ENCODE measurements around the gene MASP1. TPM values are rescaled to one million over a fixed set of nuclear protein-coding genes. Genes with fewer than 3 reads are reported as not detected.

MASP1 gene
- total RNA-seq, 4 donors from 2014 or later = 3.8 to 9.9 (median 6.9) TPM

DNA sequence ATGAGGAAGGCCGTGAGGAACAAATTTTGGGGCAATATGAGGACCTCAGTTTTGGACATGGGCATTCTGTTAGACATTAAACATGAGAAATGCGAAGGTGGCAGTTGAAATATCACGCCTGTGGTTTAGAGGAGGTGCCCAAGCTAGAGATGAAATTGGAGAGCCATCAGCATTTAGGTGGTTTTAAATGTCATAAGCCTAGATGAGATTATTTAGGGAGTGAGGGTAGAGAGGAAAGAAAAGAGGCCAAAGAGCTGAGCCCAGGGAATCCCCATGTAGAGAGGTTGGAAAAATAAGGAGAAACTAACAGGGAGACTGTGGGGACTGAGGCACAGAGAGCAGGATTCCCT lies 79.4 kb downstream of the MASP1 start:
- no peak for DNase-seq (ENCODE audit: low spot score)
- no peak for ATAC-seq (ENCODE audit: low FRiP score)
- TF ChIP-seq, protein P1, sequence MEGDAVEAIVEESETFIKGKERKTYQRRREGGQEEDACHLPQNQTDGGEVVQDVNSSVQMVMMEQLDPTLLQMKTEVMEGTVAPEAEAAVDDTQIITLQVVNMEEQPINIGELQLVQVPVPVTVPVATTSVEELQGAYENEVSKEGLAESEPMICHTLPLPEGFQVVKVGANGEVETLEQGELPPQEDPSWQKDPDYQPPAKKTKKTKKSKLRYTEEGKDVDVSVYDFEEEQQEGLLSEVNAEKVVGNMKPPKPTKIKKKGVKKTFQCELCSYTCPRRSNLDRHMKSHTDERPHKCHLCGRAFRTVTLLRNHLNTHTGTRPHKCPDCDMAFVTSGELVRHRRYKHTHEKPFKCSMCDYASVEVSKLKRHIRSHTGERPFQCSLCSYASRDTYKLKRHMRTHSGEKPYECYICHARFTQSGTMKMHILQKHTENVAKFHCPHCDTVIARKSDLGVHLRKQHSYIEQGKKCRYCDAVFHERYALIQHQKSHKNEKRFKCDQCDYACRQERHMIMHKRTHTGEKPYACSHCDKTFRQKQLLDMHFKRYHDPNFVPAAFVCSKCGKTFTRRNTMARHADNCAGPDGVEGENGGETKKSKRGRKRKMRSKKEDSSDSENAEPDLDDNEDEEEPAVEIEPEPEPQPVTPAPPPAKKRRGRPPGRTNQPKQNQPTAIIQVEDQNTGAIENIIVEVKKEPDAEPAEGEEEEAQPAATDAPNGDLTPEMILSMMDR (IDR thresholded peaks at IDR 0.05) = no peak

DNA sequence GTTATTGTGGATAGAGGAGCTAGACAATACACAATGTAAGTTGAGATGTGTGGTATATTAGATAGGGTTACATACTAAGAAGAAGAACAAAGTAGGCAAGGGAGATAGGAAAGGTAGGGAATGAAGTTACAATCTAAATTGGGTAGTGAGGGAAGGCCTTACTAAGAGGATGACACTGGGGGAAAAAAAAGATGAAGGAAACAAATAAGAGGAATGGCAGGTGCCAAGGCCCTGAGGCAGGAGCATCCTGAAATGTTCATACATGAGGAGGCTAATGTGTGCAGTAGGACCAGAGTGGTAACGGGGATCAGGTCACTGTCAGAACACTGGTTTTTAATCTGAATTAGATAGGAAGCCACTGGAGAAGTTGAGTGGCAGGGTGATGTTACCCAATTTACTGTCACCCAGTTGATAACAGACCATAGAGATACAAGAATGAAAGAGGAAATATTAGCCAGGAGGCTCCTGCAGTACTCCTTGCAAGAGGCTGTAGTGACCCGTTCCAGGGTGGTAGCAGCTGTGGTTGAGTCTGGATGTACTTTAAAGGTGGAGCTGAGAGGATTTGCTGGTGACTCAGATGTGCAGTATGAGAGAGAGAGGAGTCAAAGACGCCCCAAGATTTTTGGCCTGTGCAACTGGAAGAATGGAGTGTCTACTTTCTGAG lies 79.9 kb downstream of the MASP1 start:
- ATAC-seq (ENCODE audit: low FRiP score) = peak; percentile 29
- TF ChIP-seq, protein P1 (IDR thresholded peaks at IDR 0.05) = no peak

DNA sequence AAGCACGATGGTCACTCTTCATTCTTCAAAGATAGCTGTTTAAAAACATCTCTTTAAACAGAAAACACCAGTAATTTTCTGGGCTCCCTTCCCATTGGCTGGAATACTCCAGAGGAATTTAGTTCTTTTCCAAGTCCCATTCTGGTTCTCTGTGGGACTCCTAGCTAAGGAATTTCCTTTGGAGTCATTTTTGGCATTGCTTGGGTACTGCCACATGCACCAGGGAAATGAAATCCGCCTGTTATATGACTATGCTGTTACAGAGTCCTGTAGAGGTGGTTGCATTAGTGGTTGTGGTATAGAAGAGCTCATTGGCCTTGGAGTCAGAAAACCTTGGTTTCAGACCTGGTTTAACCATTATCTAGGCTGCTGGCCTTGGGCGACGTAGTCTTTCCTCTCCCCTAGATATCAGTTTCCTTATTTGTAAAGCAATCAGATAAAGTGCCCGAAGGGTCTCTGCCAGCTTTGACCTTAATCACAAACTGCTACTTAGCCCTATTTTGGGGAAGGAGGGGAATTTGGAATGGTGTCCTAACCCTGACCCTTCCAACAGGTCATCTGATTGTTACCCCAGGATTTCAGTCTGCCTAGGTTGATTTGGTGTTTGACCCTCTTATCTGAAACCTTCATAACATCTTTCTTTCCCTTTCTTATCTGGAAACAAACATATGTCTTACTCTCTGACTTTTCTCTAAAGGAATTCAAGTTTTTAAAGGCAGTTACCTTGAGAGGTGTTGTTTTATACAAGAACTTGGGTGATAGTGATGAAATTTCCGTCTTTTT lies 80.8 kb downstream of the MASP1 start:
- no peak for ATAC-seq (ENCODE audit: low FRiP score)
- TF ChIP-seq, protein P1 (IDR thresholded peaks at IDR 0.05) = no peak
- DNase-seq (ENCODE audit: low spot score) = no peak

More for the DNA sequence above, 79.9 kb downstream of the MASP1 start:
- DNase-seq (ENCODE audit: low spot score) = no peak

DNA sequence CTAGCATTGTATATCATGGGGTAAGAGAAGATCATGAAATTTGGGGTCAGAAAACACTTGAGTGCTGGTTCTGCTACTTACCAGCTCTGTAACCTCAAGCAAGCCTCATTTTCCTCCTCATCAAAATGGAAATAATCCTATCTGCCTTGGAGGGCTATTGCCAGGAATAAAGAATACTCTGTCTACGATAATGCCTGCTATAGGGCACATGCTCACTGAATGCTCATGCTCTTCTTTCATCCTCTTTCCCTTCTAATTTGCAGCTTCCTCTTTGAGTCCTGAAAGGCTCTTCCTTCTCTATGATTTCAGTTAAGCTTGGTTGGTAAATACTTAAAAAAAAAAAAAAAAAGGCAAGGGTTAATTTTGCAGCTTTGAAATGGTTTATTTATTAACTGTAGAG lies 81.4 kb downstream of the MASP1 start:
- no peak for ATAC-seq (ENCODE audit: low FRiP score)
- TF ChIP-seq, protein P1 (IDR thresholded peaks at IDR 0.05) = no peak
- no peak for DNase-seq (ENCODE audit: low spot score)

DNA sequence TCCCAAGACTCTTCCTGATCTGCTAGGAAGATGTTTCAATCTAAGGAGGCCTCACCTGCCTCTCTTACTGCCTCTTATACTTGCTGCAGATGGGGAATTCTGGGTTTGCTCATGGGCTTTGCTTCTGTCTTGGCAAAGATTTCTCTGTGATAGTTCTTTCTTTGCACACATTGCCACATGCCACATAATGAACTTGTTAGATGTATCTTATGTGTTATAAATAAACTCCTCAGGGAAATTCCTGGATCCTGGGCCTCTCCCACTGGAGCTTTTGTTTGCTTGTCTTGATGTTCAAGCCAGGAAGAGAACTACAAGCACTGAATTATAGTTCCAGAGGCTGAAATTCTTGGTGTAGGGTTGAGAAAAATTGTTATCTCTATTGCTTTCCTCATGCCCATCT lies 82.0 kb downstream of the MASP1 start:
- no peak for DNase-seq (ENCODE audit: low spot score)
- no peak for ATAC-seq (ENCODE audit: low FRiP score)
- TF ChIP-seq, protein P1 (IDR thresholded peaks at IDR 0.05) = no peak

DNA sequence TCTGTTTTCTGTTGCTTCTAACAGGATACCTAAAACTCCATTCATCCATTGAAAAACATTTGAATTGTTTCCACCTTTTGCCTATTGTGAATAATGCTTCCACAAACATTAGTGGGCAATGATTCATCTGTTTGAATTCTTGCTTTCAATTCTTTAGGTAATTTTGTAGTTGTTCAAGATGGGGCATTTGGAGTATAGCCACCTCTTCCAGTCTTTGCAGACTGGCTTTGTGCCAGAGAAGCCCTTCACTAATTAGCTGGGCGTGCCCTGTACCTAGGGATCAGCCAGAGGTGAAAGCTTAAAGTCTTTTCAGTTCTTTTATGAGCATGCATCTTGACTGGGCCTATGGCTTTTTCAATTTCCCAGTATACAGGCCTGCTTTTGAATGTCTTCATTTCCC lies 83.4 kb downstream of the MASP1 start:
- TF ChIP-seq, protein P1 (IDR thresholded peaks at IDR 0.05) = no peak
- ATAC-seq (ENCODE audit: low FRiP score) (no peak), DNase-seq (ENCODE audit: low spot score) (no peak)

DNA sequence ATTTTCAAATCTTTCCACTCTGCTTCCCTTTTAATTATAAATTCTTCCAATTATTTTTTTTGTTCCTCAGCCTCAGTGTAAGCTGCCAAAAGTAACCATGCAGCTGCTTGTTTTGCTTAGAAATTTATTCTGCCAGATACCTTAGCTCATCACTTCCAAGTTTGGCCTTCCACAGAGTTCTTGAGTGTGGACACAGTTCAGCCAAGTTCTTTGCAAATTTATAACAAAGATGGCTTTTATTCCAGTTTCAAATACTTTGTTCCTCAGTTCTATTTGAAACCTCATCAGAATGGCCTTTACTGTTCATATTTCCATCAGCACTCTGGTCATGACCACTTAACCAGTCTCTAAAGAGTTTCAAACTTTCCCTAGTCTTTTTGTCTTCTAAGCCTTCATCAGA lies 83.9 kb downstream of the MASP1 start:
- ATAC-seq (ENCODE audit: low FRiP score) (no peak), DNase-seq (ENCODE audit: low spot score) (no peak)
- TF ChIP-seq, protein P1 (IDR thresholded peaks at IDR 0.05) = no peak

Data from omental fat pad (tissue), 4 donors.